ENCODE results near the gene RRAS. TPM values are rescaled to one million over a fixed set of nuclear protein-coding genes. Genes with fewer than 3 reads are reported as not detected.
A peak's percentile ranks its signal among the peaks of the same experiment; 100 is the strongest.

RRAS gene
- total and polyA plus RNA-seq, 4 donors, result 4.1 to 18.5 (median 11.1) TPM

- Histone ChIP-seq H3K9ac (ENCODE audit: low read depth in 1 of 2, low read length in 2 of 2) (no peak overlapping the region), H3K9me3 (ENCODE audit: control insufficient read depth in 4 of 4, low read length in 3 of 4) (no peaks in the 10 kb centered on the region), H3K4me1 (ENCODE audit: control insufficient read depth in 4 of 4, insufficient read depth in 4 of 4, low read length in 3 of 4) (peaks cover 0 to 21% (median 15%) of the 10 kb centered on the region in 4 donors), H3K27me3 (ENCODE audit: control insufficient read depth in 4 of 4, insufficient read depth in 4 of 4, low read length in 3 of 4) (no peaks in the 10 kb centered on the region), H3K4me3 (ENCODE audit: low read depth in 1 of 3, low read length in 3 of 3) (peak overlapping the region; percentile 54 to 95 (median 87)), H3K27ac (ENCODE audit: low read depth in 1 of 2, low read length in 2 of 2) (peak overlapping the region; percentile 34 to 37), H3K36me3 (ENCODE audit: control insufficient read depth in 4 of 4, insufficient read depth in 3 of 4, low read depth in 1 of 4, low read length in 3 of 4) (peaks cover 0 to 15% (median 6%) of the 10 kb centered on the region in 4 donors)
- WGBS, result 32% methylated on average over 28 of the region's 28 CpGs
- TF ChIP-seq RAD21 (IDR thresholded peaks at IDR 0.05), result no peak
- TF ChIP-seq SP1 (IDR thresholded peaks at IDR 0.05), result no peak
- TF ChIP-seq GABPA (IDR thresholded peaks at IDR 0.05 in 1 of 2, conservative IDR thresholded peaks at IDR 0.05 in 1 of 2), result no peak
- TF ChIP-seq TAF1 (conservative IDR thresholded peaks at IDR 0.05), result no peak
- TF ChIP-seq FOXA2 (IDR thresholded peaks at IDR 0.05), result no peak
- DNase-seq (ENCODE audit: low spot score), result no peak
Measured at GRCh38 chr19:49592486-49593232, 47.3 kb downstream of the RRAS start.

- H3K36me3 ChIP-seq (ENCODE audit: control insufficient read depth in 4 of 4, insufficient read depth in 3 of 4, low read depth in 1 of 4, low read length in 3 of 4), result peaks cover 0 to 12% (median 4%) of the 10 kb centered on the region in 4 donors
- no peaks in the 10 kb centered on the region for H3K27me3 ChIP-seq (ENCODE audit: control insufficient read depth in 4 of 4, insufficient read depth in 4 of 4, low read length in 3 of 4)
- peak overlapping the region; percentile 22 to 38 for H3K9ac ChIP-seq (ENCODE audit: low read depth in 1 of 2, low read length in 2 of 2)
- H3K4me3 ChIP-seq (ENCODE audit: low read depth in 1 of 3, low read length in 3 of 3), result peak overlapping the region; percentile 54 to 95 (median 87)
- no peak for TF ChIP-seq ATF3 (IDR thresholded peaks at IDR 0.05)
- no peak for TF ChIP-seq RXRA (IDR thresholded peaks at IDR 0.05)
- TF ChIP-seq GABPA (IDR thresholded peaks at IDR 0.05 in 1 of 2, conservative IDR thresholded peaks at IDR 0.05 in 1 of 2), result no peak
- TF ChIP-seq FOXA2 (IDR thresholded peaks at IDR 0.05), result no peak
- TF ChIP-seq YY1 (IDR thresholded peaks at IDR 0.05), result no peak
- TF ChIP-seq HNF4G (IDR thresholded peaks at IDR 0.05), result no peak
- TF ChIP-seq JUND (IDR thresholded peaks at IDR 0.05), result no peak
- no peak for TF ChIP-seq NR2F2 (IDR thresholded peaks at IDR 0.05)
- no peak for TF ChIP-seq SP1 (IDR thresholded peaks at IDR 0.05)
- TF ChIP-seq CTCF (IDR thresholded peaks at IDR 0.05; ENCODE audit: low read depth, low read length, missing input control), result no peak
- TF ChIP-seq TAF1 (conservative IDR thresholded peaks at IDR 0.05), result no peak
- no peaks in the 10 kb centered on the region for H3K9me3 ChIP-seq (ENCODE audit: control insufficient read depth in 4 of 4, low read length in 3 of 4)
- H3K4me1 ChIP-seq (ENCODE audit: control insufficient read depth in 4 of 4, insufficient read depth in 4 of 4, low read length in 3 of 4), result peaks cover 0 to 21% (median 15%) of the 10 kb centered on the region in 4 donors
- H3K27ac ChIP-seq (ENCODE audit: low read depth in 1 of 2, low read length in 2 of 2), result peak overlapping the region; percentile 42 to 67
- peak; percentile 46 for DNase-seq (ENCODE audit: low spot score)
- WGBS, result 3% methylated on average over 51 of the region's 51 CpGs
Measured at GRCh38 chr19:49591731-49592485, 48.0 kb downstream of the RRAS start.

- H3K27ac ChIP-seq (ENCODE audit: low read depth in 1 of 2, low read length in 2 of 2), result peak within 1 kb of the TSS; percentile 89 to 93
- H3K4me3 ChIP-seq (ENCODE audit: low read depth in 1 of 3, low read length in 3 of 3), result peak within 1 kb of the TSS; percentile 87 to 95 (median 95)
- TF ChIP-seq REST (IDR thresholded peaks at IDR 0.05), result no peak
- no peak for TF ChIP-seq NR2F2 (IDR thresholded peaks at IDR 0.05)
- TF ChIP-seq EGR1 (IDR thresholded peaks at IDR 0.05; ENCODE audit: low read depth in 2 of 2), result no peak
- TF ChIP-seq RXRA (IDR thresholded peaks at IDR 0.05), result no peak
- no peak for TF ChIP-seq CTCF (IDR thresholded peaks at IDR 0.05; ENCODE audit: low read depth, low read length, missing input control)
- no peak for TF ChIP-seq FOXA1 (IDR thresholded peaks at IDR 0.05)
- no peak for TF ChIP-seq RAD21 (IDR thresholded peaks at IDR 0.05)
- peak; percentile 10 for TF ChIP-seq YY1 (IDR thresholded peaks at IDR 0.05)
- peaks cover 0 to 10% (median 3%) of the 10 kb centered on the region in 4 donors for H3K36me3 ChIP-seq (ENCODE audit: control insufficient read depth in 4 of 4, insufficient read depth in 3 of 4, low read depth in 1 of 4, low read length in 3 of 4)
- no peaks in the 10 kb centered on the region for H3K27me3 ChIP-seq (ENCODE audit: control insufficient read depth in 4 of 4, insufficient read depth in 4 of 4, low read length in 3 of 4)
- peaks cover 0 to 21% (median 15%) of the 10 kb centered on the region in 4 donors for H3K4me1 ChIP-seq (ENCODE audit: control insufficient read depth in 4 of 4, insufficient read depth in 4 of 4, low read length in 3 of 4)
- WGBS, result under 1% methylated on average over 66 of the region's 66 CpGs
- no peaks in the 10 kb centered on the region for H3K9me3 ChIP-seq (ENCODE audit: control insufficient read depth in 4 of 4, low read length in 3 of 4)
- peak within 1 kb of the TSS; percentile 49 to 75 for H3K9ac ChIP-seq (ENCODE audit: low read depth in 1 of 2, low read length in 2 of 2)
- DNase-seq (ENCODE audit: low spot score), result peak; percentile 66
Measured at GRCh38 chr19:49590971-49591730, 48.8 kb downstream of the RRAS start, which contains the start of gene PRR12. Gene PRR12, plus strand, starts transcription at chr19:49591182. Its CDS starts 473 bp downstream, at chr19:49591655.

Measured in liver (tissue), 9 donors.